PC-3 (cell line): Measurements from ENCODE around the gene KLHL25. TPM values are rescaled to one million over a fixed set of nuclear protein-coding genes. Genes with fewer than 3 reads are reported as not detected.

Source experiments
- ATAC-seq: fragments of 200-7000 bp; cut with Tn5 transposase; 2 replicates; pipeline ENCODE4 v1.9.1; 2020; ENCODE audit warnings: mild to moderate bottlenecking, moderate library complexity
- BruUV-seq: library from RNA; stranded (reverse); fragments of 400-500 nt; replicated peaks from 2 replicates; lab custom pipeline; 2021; lab: Mats Ljungman, UMichigan
- CTCF ChIA-PET: fragments of 300-600 bp; sonication (Branson Sonifier 250); formaldehyde crosslinking; loops from one replicate; lab custom pipeline; 2022; ENCODE audit warnings: antibody characterized with exemption; lab: Charles Lee
- POLR2A ChIA-PET: fragments of 300-600 bp; sonication (Branson Sonifier 250); formaldehyde crosslinking; loops from one replicate; lab custom pipeline; 2022; ENCODE audit warnings: antibody characterized with exemption; ENCODE audit not compliant: unreplicated experiment; lab: Charles Lee
- DNase-seq: peaks from one replicate; pipeline ENCODE4 v3.0.0-alpha.2; 2015
- H2AFZ ChIP-seq: fragments of 300-600 bp; sonication (generic); 2 replicates; pipeline ENCODE4 v1.6.0; 2016; ENCODE audit warnings: antibody characterized with exemption, low read length
- H3F3A ChIP-seq: fragments of 300-600 bp; sonication (generic); one replicate; pipeline ENCODE4 v1.6.0; 2017; ENCODE audit warnings: antibody characterized with exemption, low read length, control low read depth, mild to moderate bottlenecking; ENCODE audit not compliant: unreplicated experiment
- H3K27ac ChIP-seq: fragments of 300-600 bp; sonication (generic); 2 replicates; pipeline ENCODE4 v1.5.1; 2016; ENCODE audit warnings: mild to moderate bottlenecking, low read length
- H3K27me3 ChIP-seq: fragments of 300-600 bp; sonication (generic); 2 replicates; pipeline ENCODE4 v1.6.1; 2016; ENCODE audit warnings: low read length, mixed read lengths
- H3K36me3 ChIP-seq: fragments of 300-600 bp; sonication (generic); 2 replicates; pipeline ENCODE4 v1.6.1; 2016; ENCODE audit warnings: low read depth, mixed run types, low read length, mixed read lengths
- H3K4me1 ChIP-seq: fragments of 300-600 bp; sonication (generic); 2 replicates; pipeline ENCODE4 v1.5.1; 2016; ENCODE audit warnings: low read length; ENCODE audit not compliant: insufficient read depth
- H3K4me2 ChIP-seq: fragments of 300-600 bp; sonication (generic); 2 replicates; pipeline ENCODE4 v1.6.0; 2016; ENCODE audit warnings: low read length
- H3K4me3 ChIP-seq: fragments of 300-600 bp; sonication (generic); 2 replicates; pipeline ENCODE4 v1.5.1; 2016; ENCODE audit warnings: mild to moderate bottlenecking, low read length, mixed read lengths
- H3K79me2 ChIP-seq: fragments of 300-600 bp; sonication (generic); 2 replicates; pipeline ENCODE4 v1.6.1; 2017; ENCODE audit warnings: low read length, mixed read lengths
- H3K9ac ChIP-seq: fragments of 300-600 bp; sonication (generic); 2 replicates; pipeline ENCODE4 v1.6.0; 2016; ENCODE audit warnings: mild to moderate bottlenecking, low read length
- H3K9me2 ChIP-seq: fragments of 300-600 bp; sonication (generic); replicated peaks from 2 replicates; pipeline ENCODE4 v1.6.1; 2016; ENCODE audit warnings: mixed run types, low read length, mixed read lengths
- H3K9me3 ChIP-seq: fragments of 300-600 bp; sonication (generic); 2 replicates; pipeline ENCODE4 v1.6.1; 2016; ENCODE audit warnings: low read length, mixed read lengths
- H4K20me1 ChIP-seq: fragments of 300-600 bp; sonication (generic); 2 replicates; pipeline ENCODE4 v1.6.1; 2016; ENCODE audit warnings: low read length, mixed read lengths
- CTCF ChIP-seq: fragments of 300-600 bp; sonication (generic); conservative IDR thresholded peaks from 2 replicates; pipeline ENCODE4 v1.5.1; 2017; ENCODE audit warnings: antibody characterized with exemption, low read depth, mild to moderate bottlenecking, low read length
- EZH2 ChIP-seq: fragments of 300-600 bp; sonication (generic); IDR thresholded peaks from one replicate; pipeline ENCODE4 v1.6.1; 2017; ENCODE audit warnings: antibody characterized with exemption, mild to moderate bottlenecking, low read length; ENCODE audit not compliant: unreplicated experiment
- EZH2phosphoT487 ChIP-seq: fragments of 300-600 bp; sonication (generic); IDR thresholded peaks from 2 replicates; pipeline ENCODE4 v1.6.1; 2018; ENCODE audit warnings: mild to moderate bottlenecking, antibody characterized with exemption, low read length, borderline replicate concordance
- intact Hi-C: fragments of 100-400 bp; cut with micrococcal nuclease; formaldehyde crosslinking; loops from 2 replicates; pipeline ENCODE4 v1.9.0; 2023
- total RNA-seq: library from RNA; depleted of rRNA; stranded (reverse); fragments of >200 nt; gene quantifications from 2 replicates; pipeline ENCODE4 v1.2.3, GENCODE V29; 2014

KLHL25 gene
- total RNA-seq, 1 experiment from 2014 or later, result 7.2 TPM

GRCh38 chr15:85781099-85781498, 13.6 kb downstream of the KLHL25 start:
- Histone ChIP-seq H3K4me3 (no peak overlapping the region), H3K27me3 (no peaks in the 10 kb centered on the region), H3K79me2 (peaks cover 67% of the 10 kb centered on the region), H3K9me3 (no peaks in the 10 kb centered on the region), H3K9ac (no peak overlapping the region), H3K27ac (no peak overlapping the region), H3F3A (no peaks in the 10 kb centered on the region), H2AFZ (no peak overlapping the region), H3K36me3 (no peaks in the 10 kb centered on the region), H4K20me1 (no peaks in the 10 kb centered on the region), H3K4me2 (no peak overlapping the region), H3K4me1 (peaks cover 16% of the 10 kb centered on the region), H3K9me2 (no peaks in the 10 kb centered on the region)
- ATAC-seq (no peak), DNase-seq (no peak)
- intact Hi-C loops, result no loop called here
- TF ChIP-seq EZH2 (no peak), EZH2phosphoT487 (no peak), CTCF (no peak)
- POLR2A ChIA-PET, result no interaction called here
- CTCF ChIA-PET, result no interaction called here
- no TSS peak for BruUV-seq

- no peak for TF ChIP-seq CTCF
- no peak for TF ChIP-seq EZH2phosphoT487
- TF ChIP-seq EZH2, result no peak
- Histone ChIP-seq H3K27ac (no peak overlapping the region), H3K4me1 (peaks cover 10% of the 10 kb centered on the region), H3K79me2 (peaks cover 69% of the 10 kb centered on the region), H2AFZ (no peak overlapping the region), H4K20me1 (no peaks in the 10 kb centered on the region), H3F3A (no peaks in the 10 kb centered on the region), H3K27me3 (no peaks in the 10 kb centered on the region), H3K9me3 (no peaks in the 10 kb centered on the region), H3K9ac (no peak overlapping the region), H3K36me3 (no peaks in the 10 kb centered on the region), H3K9me2 (no peaks in the 10 kb centered on the region), H3K4me3 (no peak overlapping the region), H3K4me2 (no peak overlapping the region)
- intact Hi-C loops, result no loop called here
- BruUV-seq, result no TSS peak
- DNase-seq, result no peak
- POLR2A ChIA-PET, result no interaction called here
- CTCF ChIA-PET, result no interaction called here
- no peak for ATAC-seq
Measured at GRCh38 chr15:85780225-85780985, 14.3 kb downstream of the KLHL25 start.

DNA sequence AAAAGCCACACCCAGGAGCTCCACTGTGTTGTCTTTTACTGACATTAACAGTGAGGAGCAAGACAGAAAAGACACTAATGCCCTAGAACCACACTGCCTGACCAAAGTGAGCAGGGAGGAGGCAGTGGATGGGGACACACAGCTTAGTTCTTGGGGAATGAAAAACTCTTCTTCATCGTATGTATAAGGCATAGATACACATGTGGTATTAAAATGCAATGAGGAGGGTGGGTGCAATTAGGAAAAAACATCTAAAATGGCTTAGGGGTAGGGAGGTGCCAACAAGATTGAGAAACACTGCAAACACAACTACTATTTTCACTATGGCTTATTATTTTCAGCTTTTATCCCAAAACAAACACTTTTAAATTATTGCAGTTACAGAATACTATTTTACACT, 15.5 kb downstream of the KLHL25 start:
- Histone ChIP-seq H3K4me3 (no peak overlapping the region), H3K4me2 (no peak overlapping the region), H3K9me2 (no peaks in the 10 kb centered on the region), H2AFZ (no peak overlapping the region), H3K4me1 (no peaks in the 10 kb centered on the region), H3K9me3 (no peaks in the 10 kb centered on the region), H3F3A (no peaks in the 10 kb centered on the region), H3K27me3 (no peaks in the 10 kb centered on the region), H3K27ac (no peak overlapping the region), H3K79me2 (peaks cover 67% of the 10 kb centered on the region), H4K20me1 (no peaks in the 10 kb centered on the region), H3K9ac (no peak overlapping the region), H3K36me3 (no peaks in the 10 kb centered on the region)
- no TSS peak for BruUV-seq
- no peak for TF ChIP-seq EZH2phosphoT487
- no peak for TF ChIP-seq EZH2
- no peak for TF ChIP-seq CTCF
- POLR2A ChIA-PET, result no interaction called here
- ATAC-seq, result no peak
- DNase-seq, result no peak
- intact Hi-C loops, result no loop called here
- CTCF ChIA-PET, result no interaction called here
